BJ (cell line): ENCODE measurements around the gene MVK. TPM values are rescaled to one million over a fixed set of nuclear protein-coding genes. Genes with fewer than 3 reads are reported as not detected.
A peak's percentile ranks its signal among the peaks of the same experiment; 100 is the strongest.

Experiments
- CTCF ChIA-PET: fragments of 350-600 bp; formaldehyde crosslinking; extraction: SDS; loops from one replicate; lab custom pipeline; 2021; ENCODE audit warnings: antibody characterized with exemption, inconsistent platforms; lab: Yijun Ruan, JAX
- POLR2A ChIA-PET: fragments of 300-600 bp; sonication (Branson Sonifier 250); formaldehyde crosslinking; extraction: SDS; loops from one replicate; lab custom pipeline; 2021; ENCODE audit warnings: antibody characterized with exemption; lab: Charles Lee
- DNase-seq: peaks from one replicate; pipeline ENCODE4 v3.0.0-alpha.2; 2011; ENCODE audit warnings: low read depth
- H3K27me3 ChIP-seq: 2 replicates; pipeline ENCODE4 v1.6.0; 2011; ENCODE audit warnings: low read length; ENCODE audit not compliant: control insufficient read depth, insufficient read depth
- H3K36me3 ChIP-seq: 2 replicates; pipeline ENCODE4 v1.5.1; 2011; ENCODE audit warnings: low read length; ENCODE audit not compliant: control insufficient read depth, insufficient read depth
- H3K4me3 ChIP-seq: 2 replicates; pipeline ENCODE4 v1.5.1; 2011; ENCODE audit warnings: low read depth, mild to moderate bottlenecking, control low read depth, low read length
- CTCF ChIP-seq: IDR thresholded peaks from 2 replicates; pipeline ENCODE4 v1.5.1; 2011; ENCODE audit warnings: low read depth, mild to moderate bottlenecking, control low read depth, inconsistent platforms, low read length, moderate library complexity; ENCODE audit not compliant: insufficient read depth
- polyA minus RNA-seq: library from RNA; depleted of rRNA, polyadenylated mRNA; stranded (reverse); fragments of >200 nt; gene quantifications from 2 replicates; pipeline ENCODE4 v1.2.3, GENCODE V29; 2011; rRNA and poly(A)+ RNA removed
- polyA plus RNA-seq: library from polyadenylated mRNA; depleted of rRNA; stranded (reverse); fragments of >200 nt; gene quantifications from 2 replicates; pipeline ENCODE4 v1.2.3, GENCODE V29; 2011; rRNA removed

The MVK gene
- polyA plus RNA-seq (4.1 and 7.5 TPM in 2 replicates), polyA minus RNA-seq (3.1 and 3.4 TPM in 2 replicates)

- ChIA-PET POLR2A (no interaction called here), CTCF (interaction anchor here (0.8 to 1.7 kb wide), 7 partner anchors 10 to 202 kb away, joined by 3 to 6 read pairs (median 3); no protein-coding TSS in a partner anchor)
- Histone ChIP-seq H3K27me3 (no peaks in the 10 kb centered on the region), H3K4me3 (peak within 1 kb of the TSS; percentile 56), H3K36me3 (peaks cover 3% of the 10 kb centered on the region)
- TF ChIP-seq CTCF = no peak
- DNase-seq = peak; percentile 98
Observed at GRCh38 chr12:109573029-109573913, at the start of gene MVK, which contains the start of gene MMAB. MVK (plus strand) TSS chr12:109573794; CDS start chr12:109574823, 1,029 bp downstream. MMAB (minus strand) TSS chr12:109573504; CDS start chr12:109573480, 24 bp downstream.

DNA sequence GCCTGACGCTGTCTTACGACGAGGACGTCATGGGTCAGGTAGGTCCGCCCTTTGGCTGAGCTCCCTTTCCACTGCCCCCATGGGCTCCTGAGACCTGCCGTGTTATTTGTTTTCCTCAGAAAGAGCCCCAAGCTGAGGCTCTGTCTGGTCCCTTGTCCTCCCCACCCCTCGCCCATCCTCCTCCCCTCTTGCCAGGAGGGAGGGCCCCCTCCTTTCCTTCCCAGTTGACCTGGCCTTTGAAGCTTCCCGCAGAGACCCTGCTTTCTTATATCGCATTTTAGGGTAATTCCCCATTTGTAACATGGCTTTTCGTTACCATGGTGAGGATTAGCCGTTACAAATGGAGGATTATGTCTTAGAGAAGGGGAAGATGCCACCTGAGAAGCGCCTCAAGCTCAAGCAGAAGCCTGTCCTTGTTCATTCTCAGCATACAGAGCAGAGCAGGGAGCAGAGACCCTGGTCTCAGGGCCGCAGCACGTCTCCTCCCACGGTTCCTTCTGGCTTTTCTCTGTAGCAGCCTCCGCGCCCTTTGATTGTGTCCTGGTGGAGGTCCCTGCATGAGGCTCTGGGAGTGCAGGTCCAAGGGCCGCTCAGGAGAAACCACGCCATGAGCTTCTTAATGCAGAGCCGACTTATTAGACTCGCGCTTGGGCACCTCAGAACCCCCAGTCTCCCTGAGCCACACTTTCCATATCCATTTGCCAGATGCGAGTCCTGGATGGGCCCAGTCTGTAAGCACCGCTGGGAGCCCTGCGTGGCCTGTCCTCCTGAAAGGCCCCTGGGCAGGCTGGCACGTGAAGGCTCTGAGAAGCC lies 48.9 kb upstream of the MVK start:
- CTCF ChIA-PET = interaction anchor here (1.6 to 2.6 kb wide), 3 partner anchors 26 to 250 kb away, joined by 4 to 10 read pairs (median 5); no protein-coding TSS in a partner anchor
- DNase-seq = no peak

DNA sequence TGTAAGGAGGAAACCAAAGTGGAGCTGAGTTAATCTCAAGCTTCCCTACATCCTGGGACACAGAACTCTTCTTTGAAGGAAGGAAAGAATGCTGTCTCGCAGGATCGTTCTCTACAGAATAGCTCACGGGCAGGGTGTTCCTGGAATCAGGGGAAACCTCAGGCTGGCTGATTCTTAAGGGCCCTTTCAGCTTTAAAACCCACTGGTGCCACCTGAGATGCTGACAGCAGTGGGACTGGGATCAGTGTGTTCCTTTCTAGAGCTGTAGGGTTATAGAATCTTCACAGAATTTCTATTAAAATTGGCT lies 48.4 kb upstream of the MVK start:
- POLR2A ChIA-PET = interaction anchor here (0.8 kb wide), 1 partner anchor 252 kb away, joined by 3 read pairs; no protein-coding TSS in a partner anchor
- CTCF ChIA-PET = interaction anchor here (1.1 to 2.6 kb wide), 3 partner anchors 11 to 249 kb away, joined by 3 to 10 read pairs (median 5); no protein-coding TSS in a partner anchor
- peaks cover 33% of the 10 kb centered on the region for H3K36me3 ChIP-seq

More for the DNA sequence above, 48.9 kb upstream of the MVK start:
- no peak overlapping the region for H3K4me3 ChIP-seq
- POLR2A ChIA-PET = interaction anchor here (0.8 kb wide), 1 partner anchor 253 kb away, joined by 3 read pairs; no protein-coding TSS in a partner anchor
- no peaks in the 10 kb centered on the region for H3K27me3 ChIP-seq
- peaks cover 36% of the 10 kb centered on the region for H3K36me3 ChIP-seq
- TF ChIP-seq CTCF = no peak

DNA sequence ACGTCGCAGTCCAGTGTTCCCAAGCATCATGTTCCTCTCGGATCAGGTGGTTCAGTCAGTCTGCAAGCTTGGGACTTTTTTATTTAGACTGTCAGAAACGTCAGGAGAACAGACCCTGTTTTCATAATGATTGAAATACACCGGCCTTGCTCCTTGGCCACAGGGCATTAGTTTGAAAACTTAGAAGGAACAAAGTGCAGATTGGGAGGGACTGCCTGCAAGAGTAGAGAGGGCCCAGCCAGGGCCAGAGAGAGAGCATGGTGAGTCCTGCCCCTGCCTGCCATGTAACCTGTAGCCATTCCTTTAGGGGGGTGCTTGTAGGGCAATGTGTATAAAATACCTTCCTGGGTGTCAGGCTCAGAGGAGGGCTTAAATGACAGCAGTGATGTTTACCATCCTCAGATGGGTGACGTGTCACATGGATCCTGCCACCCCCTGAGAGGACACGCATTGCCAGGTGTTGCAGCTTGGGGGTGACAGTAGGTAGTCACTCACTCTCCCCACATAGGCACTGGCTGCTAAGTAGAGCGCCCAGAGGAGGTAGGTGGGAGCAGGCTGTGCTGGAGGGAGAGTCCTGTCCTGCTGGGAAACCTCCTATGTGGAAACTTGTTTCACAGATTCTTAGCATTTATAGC lies 46.0 kb upstream of the MVK start:
- no peak for TF ChIP-seq CTCF
- POLR2A ChIA-PET = no interaction called here
- Histone ChIP-seq H3K27me3 (no peaks in the 10 kb centered on the region), H3K36me3 (peaks cover 17% of the 10 kb centered on the region), H3K4me3 (no peak overlapping the region)
- no peak for DNase-seq
- CTCF ChIA-PET = interaction anchor here (1.0 kb wide), 1 partner anchor 11 kb away, joined by 3 read pairs; no protein-coding TSS in a partner anchor

More for the DNA sequence above, 48.4 kb upstream of the MVK start:
- Histone ChIP-seq H3K4me3 (no peak overlapping the region), H3K27me3 (no peaks in the 10 kb centered on the region)
- no peak for TF ChIP-seq CTCF
- DNase-seq = no peak
